ENCODE data around the gene C19orf44.
"Not testable (repeated sequence)": the region's sequence is repeated elsewhere in the genome, so short reads cannot be mapped to it uniquely, and the experiment has no call there.

C19orf44 gene

DNA sequence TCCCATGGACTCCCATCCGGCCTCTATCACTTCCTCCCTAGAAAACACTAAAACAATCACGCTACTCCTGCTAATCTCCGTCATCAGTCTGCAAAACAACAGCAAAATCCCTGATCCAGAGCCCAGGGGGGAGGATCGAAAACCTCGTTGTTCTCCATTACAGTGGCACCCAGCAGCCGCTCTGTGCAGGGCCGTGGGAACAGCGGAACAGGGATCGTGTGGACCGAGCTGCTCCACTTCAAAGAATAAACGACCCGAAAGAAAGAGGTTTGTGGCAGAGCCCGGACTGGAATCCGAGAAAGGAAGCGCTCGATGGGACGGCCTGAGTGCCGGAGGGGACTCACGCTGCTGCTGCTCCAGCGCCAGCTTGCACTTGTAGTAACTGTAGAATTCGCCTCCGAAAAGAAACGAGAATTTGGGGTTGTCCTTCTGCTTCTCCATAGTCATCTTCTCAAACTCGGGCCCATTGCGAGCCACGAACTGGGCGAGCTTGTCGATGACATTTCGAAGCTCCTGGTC is 45.4 kb downstream of the C19orf44 start:
- DNase-seq, result no peak

DNA sequence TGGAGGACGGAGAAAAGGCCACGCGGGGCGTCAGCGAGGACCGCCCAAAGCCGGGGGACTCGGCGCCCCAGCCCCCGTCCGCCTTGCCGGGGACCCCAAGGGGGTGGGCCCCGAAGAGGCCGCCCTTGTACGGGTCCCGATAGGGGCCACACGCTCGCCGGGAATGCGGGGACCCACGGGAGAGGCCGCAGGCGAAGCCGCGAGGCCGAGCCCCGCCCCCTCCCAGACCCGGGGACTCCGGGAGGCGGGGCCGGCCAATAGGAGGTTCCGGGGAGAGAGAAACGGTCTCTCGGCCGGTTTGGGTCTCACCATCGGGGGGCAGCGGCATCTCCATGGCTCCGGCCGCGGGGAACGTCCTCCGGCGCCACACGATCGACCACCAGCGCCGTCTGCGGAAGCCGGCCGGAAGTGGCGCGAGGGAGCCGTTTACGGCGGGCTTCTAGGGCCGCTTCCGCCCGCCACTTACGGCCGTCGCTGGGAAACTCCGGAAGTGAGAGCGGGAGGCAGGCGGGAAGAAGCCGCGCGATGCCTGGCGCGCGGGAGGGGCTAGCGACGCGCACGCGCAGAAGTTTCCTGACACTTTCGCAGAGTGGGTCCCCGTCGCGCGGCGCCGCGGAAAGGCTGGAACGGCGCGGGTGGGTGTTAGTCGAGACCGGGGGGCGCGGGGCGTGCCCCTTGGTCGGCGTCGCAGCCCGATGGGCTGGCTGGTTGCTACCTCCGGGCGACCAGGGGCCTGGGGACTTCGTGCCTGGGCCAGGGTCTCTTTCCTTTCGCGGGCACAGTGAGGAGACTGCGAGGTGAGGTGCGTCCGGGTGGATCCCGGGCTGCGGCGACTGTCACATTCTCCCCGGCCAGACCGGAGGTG is 46.1 kb downstream of the C19orf44 start, which contains the start of gene CHERP:
Gene CHERP (minus strand): TSS at position 393 of the 865 bp plus-strand sequence. CDS start 59 bp downstream, at position 334.
- DNase-seq, result peak; percentile 93

GRCh38 chr19:16542910-16543472 is 46.8 kb downstream of the C19orf44 start:
- DNase-seq, result no peak

DNA sequence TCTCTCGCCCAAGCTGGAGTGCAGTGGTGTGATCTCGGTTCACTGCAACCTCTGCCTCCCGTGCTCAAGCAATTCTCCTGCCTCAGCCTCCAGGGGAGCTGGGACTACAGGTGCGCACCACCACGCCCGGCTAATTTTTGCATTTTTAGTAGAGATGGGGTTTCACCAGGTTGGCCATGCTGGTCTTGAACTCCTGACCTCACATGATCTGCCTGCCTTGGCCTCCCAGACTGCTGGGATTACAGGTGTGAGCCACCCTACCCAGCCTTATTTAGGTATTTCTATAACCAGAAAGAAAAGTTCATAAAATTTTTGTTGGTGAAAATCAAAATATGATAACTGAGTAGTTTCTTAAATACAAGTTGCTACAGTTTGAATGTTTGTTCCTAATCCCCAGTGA is 47.5 kb downstream of the C19orf44 start:
- DNase-seq, result not testable (repeated sequence)

DNA sequence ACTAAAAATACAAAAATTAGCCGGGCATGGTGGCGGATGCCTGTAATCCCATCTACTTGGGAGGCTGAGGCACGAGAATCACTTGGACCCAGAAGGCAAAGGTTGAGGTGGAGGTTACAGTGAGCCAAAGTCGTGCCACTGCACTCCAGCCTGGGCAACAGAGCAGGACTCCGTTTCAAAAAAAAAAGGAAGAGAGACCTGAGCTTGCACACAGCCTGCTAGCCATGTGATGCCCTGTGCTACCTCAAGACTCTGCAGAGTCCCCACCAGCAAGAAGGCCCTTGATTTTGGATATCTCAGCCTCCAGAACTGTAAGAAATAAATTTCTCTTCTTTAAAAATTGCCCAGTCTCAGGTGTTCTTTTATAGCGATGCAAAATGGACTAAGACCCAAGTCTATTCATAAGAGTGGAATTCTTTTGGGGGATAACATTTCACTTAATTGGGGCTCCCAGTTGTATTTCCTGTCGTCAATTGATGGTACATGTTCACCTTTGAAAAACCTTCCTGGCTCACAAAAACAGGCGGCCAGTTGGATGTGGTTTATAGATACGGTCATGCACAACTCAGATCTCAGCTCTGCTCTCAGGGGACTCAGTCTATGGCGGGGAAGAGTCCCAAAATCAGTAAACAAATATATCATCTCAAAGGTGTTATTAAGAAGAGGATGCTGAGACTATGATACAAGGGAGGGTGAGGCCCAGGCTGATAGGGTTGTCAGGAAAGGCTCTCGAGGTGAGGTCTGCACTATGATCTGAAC is 48.5 kb downstream of the C19orf44 start:
- no peak for DNase-seq

GRCh38 chr19:16548956-16549355 is 52.8 kb downstream of the C19orf44 start:
- no peak for DNase-seq

DNA sequence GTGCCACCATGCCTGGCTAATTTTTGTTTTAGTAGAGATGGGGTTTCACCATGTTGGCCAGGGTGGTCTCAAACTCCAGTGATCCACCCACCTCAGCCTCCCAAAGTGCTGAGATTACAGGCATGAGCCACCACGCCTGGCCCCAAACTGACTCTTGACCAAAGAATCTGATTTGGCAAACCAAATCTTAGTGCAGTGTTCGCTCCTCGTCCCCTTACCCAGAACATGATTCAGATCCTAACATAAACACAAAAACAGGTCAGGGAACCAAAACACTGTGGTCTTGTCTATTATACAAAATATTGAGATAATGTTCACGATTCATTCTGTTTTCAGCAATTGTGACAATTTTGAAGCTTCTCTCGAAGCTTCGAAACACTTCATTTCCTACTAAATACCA is 55.7 kb downstream of the C19orf44 start:
- not testable (repeated sequence) for DNase-seq

GRCh38 chr19:16554776-16555175 is 58.6 kb downstream of the C19orf44 start:
- DNase-seq, result no peak

- DNase-seq, result no peak
Observed at GRCh38 chr19:16559780-16560276, 63.6 kb downstream of the C19orf44 start.

DNA sequence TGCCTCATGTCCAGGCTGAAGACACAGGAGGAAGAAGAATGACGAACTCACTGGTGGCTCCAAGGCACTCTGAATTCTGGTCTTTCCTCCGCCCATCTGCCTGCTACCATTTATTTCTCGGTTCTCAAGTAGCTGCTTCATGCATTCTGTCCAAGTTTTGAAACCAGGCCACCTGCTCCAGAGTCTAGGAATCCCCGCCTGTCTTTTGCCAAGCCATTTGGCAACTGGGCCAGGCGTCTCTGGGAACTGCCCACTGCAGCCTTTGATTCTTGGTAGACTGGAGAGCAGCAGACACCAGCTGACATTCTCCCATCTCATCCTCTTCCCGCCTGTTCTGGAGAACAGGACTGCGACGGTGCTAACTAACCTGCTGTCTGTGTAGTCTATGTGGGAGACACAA is 65.2 kb downstream of the C19orf44 start:
- DNase-seq, result no peak

- no peak for DNase-seq
Observed at GRCh38 chr19:16562608-16563025, 66.4 kb downstream of the C19orf44 start.

GRCh38 chr19:16564842-16565241 is 68.6 kb downstream of the C19orf44 start:
- DNase-seq, result no peak

- DNase-seq, result no peak
Observed at GRCh38 chr19:16566161-16566560, 70.0 kb downstream of the C19orf44 start.

DNA sequence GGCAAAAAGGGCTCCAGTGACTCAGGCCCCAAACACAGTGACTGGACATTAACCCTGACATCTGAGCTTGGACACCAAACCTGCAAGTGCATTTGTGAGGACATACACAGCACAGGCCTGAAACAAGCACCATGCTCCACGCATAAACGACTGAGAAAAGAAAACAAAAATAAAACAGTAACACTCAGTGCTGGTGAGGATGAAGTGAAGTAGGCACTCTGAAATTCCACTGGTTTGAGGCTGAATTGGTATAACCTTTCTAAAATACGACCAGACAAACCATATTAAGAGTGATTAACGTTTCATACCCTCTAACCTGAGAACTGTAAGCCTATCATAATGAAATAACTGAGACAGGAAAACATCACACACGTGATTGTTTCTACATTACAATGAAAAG is 70.5 kb downstream of the C19orf44 start:
- no peak for DNase-seq

DNA sequence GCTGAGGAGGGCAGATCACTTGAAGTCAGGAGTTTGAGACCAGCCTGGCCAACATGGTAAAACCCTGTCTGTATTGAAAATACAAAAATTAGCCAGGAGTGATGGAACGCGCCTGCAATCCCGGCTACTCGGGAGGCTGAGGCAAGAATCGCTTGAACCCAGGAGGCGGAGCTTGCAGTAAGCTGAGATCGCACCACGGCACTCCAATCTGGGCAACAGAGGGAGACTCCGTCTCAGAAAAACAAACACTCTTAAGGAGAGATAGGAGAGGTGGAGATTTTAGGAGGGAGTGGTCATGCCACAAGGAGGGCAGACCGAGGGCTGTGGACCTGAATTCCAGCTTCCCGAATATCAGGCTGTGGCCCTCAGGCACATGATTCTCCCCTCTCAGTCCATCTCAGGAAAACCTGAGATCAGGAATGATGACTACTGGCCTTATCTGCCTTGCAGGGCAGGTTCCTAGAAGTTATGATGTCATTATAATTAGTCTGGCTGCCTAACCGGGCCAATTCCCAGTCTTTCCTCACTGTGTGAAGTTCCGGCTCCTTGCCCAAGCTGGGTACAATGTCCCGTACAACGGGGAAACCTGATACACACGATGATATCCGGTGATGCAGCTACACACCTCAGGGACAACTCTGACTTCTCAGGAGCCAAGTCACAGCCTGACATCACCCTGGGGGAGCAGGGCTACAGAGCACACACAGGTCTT is 73.6 kb downstream of the C19orf44 start:
- no peak for DNase-seq

Data from SHP77 treated with DMSO at 0.1 percent for 48 hours (cell line).